ENCODE data around the gene CISD2. TPM values are rescaled to one million over a fixed set of nuclear protein-coding genes. Genes with fewer than 3 reads are reported as not detected.

The CISD2 gene
- total RNA-seq, 4 donors from 2014 or later = 5.0 to 21.4 (median 9.3) TPM

DNA sequence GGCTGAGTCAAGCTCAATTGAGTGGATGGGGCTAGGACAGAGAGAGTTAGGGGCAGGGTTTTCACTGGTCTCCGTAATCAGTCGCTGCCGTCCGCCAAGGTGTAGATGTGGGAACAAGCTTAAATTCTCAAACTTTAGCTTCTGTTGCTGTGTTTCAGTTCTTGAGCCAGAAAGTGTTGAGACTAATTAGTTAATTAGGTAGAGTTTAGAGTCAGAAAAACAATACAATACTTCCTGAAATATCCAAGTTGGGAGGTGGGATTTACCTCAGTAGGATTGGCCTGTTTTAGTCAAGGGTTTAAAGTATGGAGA is 40.3 kb upstream of the CISD2 start:
- H3K9me3 ChIP-seq = no peaks in the 10 kb centered on the region
- TF ChIP-seq, protein P1, sequence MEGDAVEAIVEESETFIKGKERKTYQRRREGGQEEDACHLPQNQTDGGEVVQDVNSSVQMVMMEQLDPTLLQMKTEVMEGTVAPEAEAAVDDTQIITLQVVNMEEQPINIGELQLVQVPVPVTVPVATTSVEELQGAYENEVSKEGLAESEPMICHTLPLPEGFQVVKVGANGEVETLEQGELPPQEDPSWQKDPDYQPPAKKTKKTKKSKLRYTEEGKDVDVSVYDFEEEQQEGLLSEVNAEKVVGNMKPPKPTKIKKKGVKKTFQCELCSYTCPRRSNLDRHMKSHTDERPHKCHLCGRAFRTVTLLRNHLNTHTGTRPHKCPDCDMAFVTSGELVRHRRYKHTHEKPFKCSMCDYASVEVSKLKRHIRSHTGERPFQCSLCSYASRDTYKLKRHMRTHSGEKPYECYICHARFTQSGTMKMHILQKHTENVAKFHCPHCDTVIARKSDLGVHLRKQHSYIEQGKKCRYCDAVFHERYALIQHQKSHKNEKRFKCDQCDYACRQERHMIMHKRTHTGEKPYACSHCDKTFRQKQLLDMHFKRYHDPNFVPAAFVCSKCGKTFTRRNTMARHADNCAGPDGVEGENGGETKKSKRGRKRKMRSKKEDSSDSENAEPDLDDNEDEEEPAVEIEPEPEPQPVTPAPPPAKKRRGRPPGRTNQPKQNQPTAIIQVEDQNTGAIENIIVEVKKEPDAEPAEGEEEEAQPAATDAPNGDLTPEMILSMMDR (IDR thresholded peaks at IDR 0.05) = no peak
- no peak for TF ChIP-seq POLR2A (IDR thresholded peaks at IDR 0.05)
- H3K27ac ChIP-seq = peak overlapping the region; percentile 100
- H3K4me1 ChIP-seq = peaks cover 0 to 22% (median 1%) of the 10 kb centered on the region in 4 donors
- H3K27me3 ChIP-seq = no peaks in the 10 kb centered on the region
- DNase-seq = no peak
- H3K36me3 ChIP-seq = no peaks in the 10 kb centered on the region
- H3K4me3 ChIP-seq = peak overlapping the region; percentile 85 to 93 (median 90)

GRCh38 chr4:102829803-102830202 is 39.0 kb upstream of the CISD2 start:
- peak overlapping the region in 1 of 4 donors; percentile 100 for H3K27ac ChIP-seq

GRCh38 chr4:102832105-102832504 is 36.7 kb upstream of the CISD2 start:
- H3K4me1 ChIP-seq = peaks cover 0 to 10% (median 0%) of the 10 kb centered on the region in 4 donors
- DNase-seq = no peak
- H3K4me3 ChIP-seq = no peak overlapping the region

More at GRCh38 chr4:102829803-102830202, 39.0 kb upstream of the CISD2 start:
- Histone ChIP-seq H3K4me3 (no peak overlapping the region), H3K36me3 (no peaks in the 10 kb centered on the region), H3K27me3 (no peaks in the 10 kb centered on the region), H3K9me3 (no peaks in the 10 kb centered on the region), H3K4me1 (peaks cover 0 to 10% (median 0%) of the 10 kb centered on the region in 4 donors)
- no peak for DNase-seq
- TF ChIP-seq, protein P1 (IDR thresholded peaks at IDR 0.05) = no peak
- no peak for TF ChIP-seq POLR2A (IDR thresholded peaks at IDR 0.05)

GRCh38 chr4:102832667-102833066 is 36.1 kb upstream of the CISD2 start:
- Histone ChIP-seq H3K4me3 (no peak overlapping the region), H3K36me3 (no peaks in the 10 kb centered on the region), H3K27ac (no peak overlapping the region), H3K27me3 (no peaks in the 10 kb centered on the region), H3K4me1 (peaks cover 0 to 10% (median 0%) of the 10 kb centered on the region in 4 donors), H3K9me3 (no peaks in the 10 kb centered on the region)
- no peak for TF ChIP-seq POLR2A (IDR thresholded peaks at IDR 0.05)
- TF ChIP-seq, protein P1 (IDR thresholded peaks at IDR 0.05) = no peak
- no peak for DNase-seq

More at GRCh38 chr4:102832105-102832504, 36.7 kb upstream of the CISD2 start:
- H3K27me3 ChIP-seq = no peaks in the 10 kb centered on the region
- H3K36me3 ChIP-seq = no peaks in the 10 kb centered on the region
- H3K27ac ChIP-seq = no peak overlapping the region
- TF ChIP-seq, protein P1 (IDR thresholded peaks at IDR 0.05) = no peak
- TF ChIP-seq POLR2A (IDR thresholded peaks at IDR 0.05) = no peak
- no peaks in the 10 kb centered on the region for H3K9me3 ChIP-seq

DNA sequence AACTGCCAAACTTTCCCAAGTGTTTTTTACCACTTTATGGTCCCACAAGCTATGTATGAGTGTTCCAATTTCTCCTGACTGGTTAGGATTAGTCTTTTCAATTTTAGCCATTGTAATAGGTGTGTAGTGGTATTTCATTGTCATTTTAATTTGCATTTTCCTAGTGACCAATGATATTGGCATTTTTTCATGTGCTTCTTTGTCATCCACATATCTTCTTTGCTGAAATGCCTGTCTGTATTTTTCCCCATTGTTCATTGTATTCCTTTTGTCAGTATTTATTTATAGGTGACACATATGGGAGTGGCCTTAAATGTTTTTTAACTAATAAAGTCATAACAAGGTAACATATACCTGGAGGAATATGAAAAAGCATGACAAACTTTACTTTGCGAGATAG is 32.2 kb upstream of the CISD2 start:
- no peak for TF ChIP-seq POLR2A (IDR thresholded peaks at IDR 0.05)
- TF ChIP-seq, protein P1 (IDR thresholded peaks at IDR 0.05) = no peak
- Histone ChIP-seq H3K4me1 (no peaks in the 10 kb centered on the region), H3K27ac (no peak overlapping the region), H3K27me3 (no peaks in the 10 kb centered on the region), H3K4me3 (no peak overlapping the region), H3K36me3 (no peaks in the 10 kb centered on the region), H3K9me3 (no peaks in the 10 kb centered on the region)
- DNase-seq = no peak

- Histone ChIP-seq H3K9me3 (no peaks in the 10 kb centered on the region), H3K27me3 (no peaks in the 10 kb centered on the region), H3K27ac (no peak overlapping the region), H3K4me1 (no peaks in the 10 kb centered on the region), H3K36me3 (no peaks in the 10 kb centered on the region), H3K4me3 (no peak overlapping the region)
- no peak for DNase-seq
- no peak for TF ChIP-seq POLR2A (IDR thresholded peaks at IDR 0.05)
- TF ChIP-seq, protein P1 (IDR thresholded peaks at IDR 0.05) = no peak
These were observed 26.4 kb upstream of the CISD2 start for GRCh38 chr4:102842367-102842766.

All from Peyer's patch (tissue), 4 donors.